GM12878 (cell line): ENCODE results near the gene ITIH5.

Experiments used
- BACH1 ChIP-seq: fragments of 450-650 bp; IDR thresholded peaks from 2 replicates; pipeline ENCODE4 v1.6.1; 2017; ENCODE audit warnings: mild to moderate bottlenecking, borderline replicate concordance
- CREB1 ChIP-seq: IDR thresholded peaks from 2 replicates; pipeline ENCODE4 v1.6.1; 2012; ENCODE audit warnings: low read depth, mild to moderate bottlenecking, inconsistent platforms
- DPF2 ChIP-seq: fragments of 450-650 bp; IDR thresholded peaks from 2 replicates; pipeline ENCODE4 v1.6.1; 2017; ENCODE audit warnings: mild to moderate bottlenecking
- RFX5 ChIP-seq: IDR thresholded peaks from 2 replicates; pipeline ENCODE4 v1.6.1; 2011; ENCODE audit warnings: low read depth, low read length, improper control_type of control experiment
- USF2 ChIP-seq: IDR thresholded peaks from 2 replicates; pipeline ENCODE4 v1.6.1; 2011; ENCODE audit warnings: low read depth, low read length, improper control_type of control experiment, borderline replicate concordance

- TF ChIP-seq CREB1 (no peak), DPF2 (no peak), RFX5 (no peak), BACH1 (no peak), USF2 (no peak)
Observed at GRCh38 chr10:7551289-7551688, 115.5 kb downstream of the ITIH5 start.
